Measurements from ENCODE around the gene SLC25A41.

DNA sequence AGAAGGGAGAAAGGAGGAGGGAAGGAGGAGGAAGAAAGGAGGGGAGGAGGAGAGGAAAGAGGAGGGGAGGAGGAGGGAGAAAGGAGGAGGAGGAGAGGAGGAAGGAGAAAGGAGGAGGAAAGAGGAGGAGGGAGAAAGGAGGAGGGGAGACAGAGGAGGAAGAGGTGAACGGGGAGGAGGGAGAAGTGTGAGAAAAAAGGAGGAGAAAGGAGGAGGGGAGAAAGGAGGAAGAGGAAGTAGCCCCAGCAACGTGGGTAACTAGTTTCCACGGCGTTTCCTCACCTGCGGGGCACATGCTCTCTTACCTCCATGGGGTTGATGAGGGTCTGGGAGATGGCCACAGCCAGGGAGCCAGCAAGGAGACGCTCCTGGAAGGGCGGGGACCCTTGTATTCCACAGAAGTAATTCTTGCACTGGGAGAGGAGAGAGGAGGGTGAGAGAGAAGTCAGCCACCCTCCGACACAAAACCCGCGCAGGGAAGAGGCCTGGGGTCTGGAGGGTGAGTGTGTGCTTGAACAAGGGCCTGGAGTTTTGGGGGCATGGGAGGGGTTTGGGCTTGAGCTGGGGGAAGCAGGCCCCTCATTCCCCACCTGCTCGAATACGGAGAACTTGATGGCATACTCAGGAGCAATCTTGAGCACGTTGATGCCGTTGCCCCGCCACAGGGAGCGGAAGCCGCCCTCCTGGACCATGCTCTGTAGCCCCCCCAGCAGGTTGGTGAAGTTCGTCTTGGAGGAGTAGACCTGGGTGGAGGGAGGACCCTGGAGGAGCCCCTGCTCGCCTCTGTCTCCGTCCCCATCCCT, 3.9 kb downstream of the SLC25A41 start:
- TF ChIP-seq POLR2AphosphoS5 (IDR thresholded peaks at IDR 0.05; ENCODE audit: low read depth, low read length) (no peak), POLR2A (IDR thresholded peaks at IDR 0.05; ENCODE audit: low read depth, low read length) (no peak)
